HG03280 (cell line): ENCODE data around the gene MCTP1.

ENCODE experiments used
- ATAC-seq: cut with Tn5 transposase; IDR thresholded peaks from one replicate; pipeline ENCODE4 v1.9.1; 2021; ENCODE audit warnings: mild to moderate bottlenecking, moderate library complexity; ENCODE audit not compliant: unreplicated experiment

Gene MCTP1

DNA sequence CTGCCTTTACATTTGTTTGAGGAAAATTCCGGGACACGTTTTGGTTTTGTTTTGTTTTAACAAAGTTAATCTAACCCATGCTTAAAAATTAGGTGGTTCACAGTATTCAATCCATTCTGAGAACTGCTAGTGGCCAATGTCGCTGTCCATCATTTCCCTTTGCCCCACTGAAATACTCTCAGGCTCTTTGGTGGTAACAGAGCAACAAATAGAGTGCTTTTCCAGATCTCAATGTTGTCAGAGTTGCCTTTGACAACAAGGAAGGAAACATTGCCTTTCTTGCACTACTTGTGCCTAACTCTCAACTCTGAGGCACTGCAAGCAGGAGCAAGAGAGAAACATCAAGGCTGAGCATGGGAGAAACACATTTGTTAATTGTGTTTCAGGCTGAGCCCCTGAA is 154.0 kb downstream of the MCTP1 start:
- ATAC-seq = no peak

GRCh38 chr5:95124731-95125130 is 160.2 kb downstream of the MCTP1 start:
- ATAC-seq = no peak

DNA sequence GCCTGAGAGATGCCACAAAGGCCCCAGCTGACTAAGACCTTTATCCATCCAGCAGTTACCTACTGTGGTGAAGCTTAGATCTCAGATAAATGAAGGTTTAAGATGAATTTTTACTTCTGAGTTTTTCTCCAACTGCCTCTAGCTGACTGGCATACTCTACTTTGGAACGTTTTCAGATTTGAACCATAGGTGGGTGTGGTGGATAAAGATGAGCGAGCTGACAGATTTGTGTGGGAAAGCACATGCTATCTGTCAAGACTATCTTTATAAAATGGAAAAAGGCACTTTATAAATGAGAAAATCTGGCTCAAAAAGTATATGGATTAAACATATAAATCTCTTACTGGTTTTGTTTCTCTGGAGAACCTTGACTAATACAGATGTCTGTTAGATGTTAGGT is 160.8 kb downstream of the MCTP1 start:
- no peak for ATAC-seq

GRCh38 chr5:95114902-95115301 is 170.0 kb downstream of the MCTP1 start:
- ATAC-seq = no peak

- ATAC-seq = no peak
Measured at GRCh38 chr5:95114305-95114704, 170.6 kb downstream of the MCTP1 start.

- ATAC-seq = no peak
Measured at GRCh38 chr5:95113489-95113888, 171.4 kb downstream of the MCTP1 start.

GRCh38 chr5:95111141-95111540 is 173.8 kb downstream of the MCTP1 start:
- ATAC-seq = no peak

GRCh38 chr5:95110118-95110517 is 174.8 kb downstream of the MCTP1 start:
- ATAC-seq = no peak

- no peak for ATAC-seq
Measured at GRCh38 chr5:95107138-95107537, 177.8 kb downstream of the MCTP1 start.

GRCh38 chr5:95105638-95106037 is 179.3 kb downstream of the MCTP1 start:
- ATAC-seq = no peak

DNA sequence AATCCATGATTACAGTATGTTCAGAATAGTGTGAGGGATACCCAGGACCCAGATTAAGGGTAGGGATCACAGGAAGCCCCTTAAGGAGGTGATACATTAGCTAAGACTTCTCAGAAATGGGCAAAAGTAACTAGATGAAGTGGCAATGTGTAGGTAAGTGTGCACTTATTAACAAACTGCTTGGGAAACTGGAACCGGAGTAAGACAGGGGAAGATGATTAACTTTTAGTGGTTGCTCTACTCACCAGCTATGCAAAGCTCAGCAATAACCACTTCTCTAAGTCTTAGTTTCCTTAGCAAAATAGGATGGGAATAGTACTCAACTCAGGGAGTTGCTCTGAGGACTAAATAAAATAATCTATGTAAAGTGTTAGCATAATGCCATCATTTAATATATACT is 182.2 kb downstream of the MCTP1 start:
- ATAC-seq = peak; percentile 68

GRCh38 chr5:95102080-95102479 is 182.8 kb downstream of the MCTP1 start:
- ATAC-seq = peak; percentile 21

- ATAC-seq = no peak
Measured at GRCh38 chr5:95100551-95100950, 184.3 kb downstream of the MCTP1 start.

DNA sequence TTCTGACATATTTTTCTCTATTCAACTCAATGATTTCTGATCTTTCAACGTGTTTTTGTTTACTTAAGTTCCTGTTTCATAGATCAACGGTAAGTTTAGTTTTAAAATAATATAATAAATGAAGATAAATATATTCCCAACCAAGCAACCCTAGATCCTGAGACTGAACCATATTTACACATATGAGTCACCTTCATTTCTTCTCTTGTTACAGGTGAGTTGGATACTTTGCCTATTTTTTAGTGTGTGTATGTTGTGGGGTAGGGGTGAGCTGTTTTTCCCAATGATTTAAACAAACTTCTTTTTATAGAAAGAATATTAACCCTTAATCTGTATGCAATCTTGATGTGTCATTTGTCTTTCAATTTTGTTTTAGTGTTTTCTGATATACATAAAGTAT is 186.9 kb downstream of the MCTP1 start:
- ATAC-seq = no peak

DNA sequence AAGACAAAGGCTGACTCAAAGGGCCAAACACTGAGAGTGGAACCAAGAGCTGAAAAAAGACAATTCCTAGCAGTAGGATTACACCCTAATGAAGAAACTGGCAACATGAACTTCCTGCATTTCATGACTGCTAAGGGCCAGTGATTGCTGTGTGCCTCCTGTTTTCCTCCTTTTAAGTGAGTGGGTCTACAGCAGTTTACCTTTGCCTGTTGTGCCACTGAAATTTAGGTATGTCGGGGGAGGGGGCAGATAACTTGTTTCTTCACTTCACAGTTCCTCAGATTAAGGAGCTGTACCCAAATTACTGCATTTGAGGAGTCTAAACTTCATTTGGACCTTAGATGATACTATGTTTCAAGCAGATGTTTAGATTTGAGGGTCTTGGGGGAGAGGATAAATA is 191.7 kb downstream of the MCTP1 start:
- ATAC-seq = no peak

DNA sequence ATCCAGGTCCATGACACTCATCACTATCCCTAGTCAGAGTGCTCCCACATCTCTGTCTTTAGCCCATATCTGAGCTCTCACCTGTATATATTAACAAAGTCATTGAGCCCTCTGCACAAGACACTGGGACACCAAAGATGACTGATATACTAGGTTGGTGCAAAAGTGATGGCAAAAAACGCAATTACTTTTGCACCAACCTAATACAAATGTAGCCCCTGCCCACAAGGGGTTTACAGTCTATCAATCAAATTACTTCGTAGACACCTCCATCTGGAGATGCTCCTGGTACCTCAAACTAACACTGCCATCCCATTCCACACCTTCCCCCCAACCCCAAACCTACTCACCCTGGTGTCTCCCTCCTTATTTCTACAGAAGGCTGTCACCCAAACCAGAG is 194.1 kb downstream of the MCTP1 start:
- ATAC-seq = no peak

GRCh38 chr5:95087816-95088317 is 197.0 kb downstream of the MCTP1 start:
- ATAC-seq = peak; percentile 58

GRCh38 chr5:95086927-95087815 is 197.7 kb downstream of the MCTP1 start:
- peak; percentile 45 for ATAC-seq

GRCh38 chr5:95084757-95085156 is 200.1 kb downstream of the MCTP1 start:
- no peak for ATAC-seq

DNA sequence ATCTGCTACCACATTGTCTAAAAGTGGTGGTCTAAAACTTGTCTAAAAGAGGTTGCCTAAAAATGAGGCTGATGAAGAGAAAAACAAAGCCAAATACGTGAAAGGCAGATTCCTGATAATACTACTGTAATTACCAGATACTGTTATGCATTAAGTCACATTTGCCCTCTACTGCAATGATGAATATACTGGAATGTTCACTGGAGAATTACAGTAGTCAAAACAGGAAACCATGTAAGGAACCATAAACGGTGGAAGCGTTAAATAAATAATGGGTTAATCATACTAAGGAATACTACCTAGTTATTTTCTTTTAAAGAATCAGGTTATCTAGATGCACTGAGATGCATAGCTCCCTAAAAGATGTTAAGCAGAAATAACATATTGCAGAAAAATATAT is 201.3 kb downstream of the MCTP1 start:
- ATAC-seq = no peak

- ATAC-seq = peak; percentile 5
Measured at GRCh38 chr5:95081982-95082381, 202.9 kb downstream of the MCTP1 start.

DNA sequence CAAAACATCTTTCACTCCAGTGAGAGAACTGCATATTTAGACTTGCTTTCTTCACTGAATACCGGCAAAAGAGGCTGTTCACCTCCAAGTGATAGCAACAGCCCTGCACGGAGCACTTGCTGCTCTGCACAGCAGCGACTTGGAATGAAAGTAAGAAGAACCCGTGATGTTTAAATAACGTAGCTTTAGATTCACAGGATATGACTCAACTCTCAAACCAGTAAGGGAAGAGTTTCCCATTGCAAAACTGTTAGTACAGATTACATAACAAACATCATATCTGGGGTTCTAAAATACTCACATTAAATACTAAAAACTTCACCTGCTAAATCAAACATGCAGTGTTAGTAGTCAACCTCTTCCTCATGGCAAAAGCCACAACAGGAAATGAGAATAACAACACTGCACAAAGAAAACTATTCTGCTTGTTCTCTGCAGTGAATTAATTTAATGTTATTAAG is 203.4 kb downstream of the MCTP1 start:
- ATAC-seq = peak; percentile 80

DNA sequence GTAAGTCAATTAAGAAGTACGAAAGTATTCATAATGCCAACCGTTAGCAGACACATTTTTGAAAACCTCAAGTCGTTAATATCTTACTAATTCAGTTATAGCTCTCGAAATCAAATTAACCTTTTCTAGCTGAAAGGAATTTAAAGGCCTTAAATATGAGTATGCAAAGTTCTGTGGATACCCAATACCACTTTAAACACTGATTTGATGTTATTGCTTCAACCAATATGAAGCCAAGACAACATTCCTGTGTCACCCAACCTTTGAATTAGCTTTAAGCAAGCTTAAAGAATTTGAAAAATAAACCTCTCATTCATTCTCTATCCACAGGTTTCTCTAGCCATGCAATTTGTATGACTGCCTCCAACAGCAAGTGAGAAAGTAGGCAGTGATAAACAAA is 204.5 kb downstream of the MCTP1 start:
- ATAC-seq = no peak
